ENCODE data around the gene CACNG8.
A peak's percentile ranks its signal among the peaks of the same experiment; 100 is the strongest.
"Not testable (repeated sequence)": the region's sequence is repeated elsewhere in the genome, so short reads cannot be mapped to it uniquely, and the experiment has no call there.

Gene CACNG8

DNA sequence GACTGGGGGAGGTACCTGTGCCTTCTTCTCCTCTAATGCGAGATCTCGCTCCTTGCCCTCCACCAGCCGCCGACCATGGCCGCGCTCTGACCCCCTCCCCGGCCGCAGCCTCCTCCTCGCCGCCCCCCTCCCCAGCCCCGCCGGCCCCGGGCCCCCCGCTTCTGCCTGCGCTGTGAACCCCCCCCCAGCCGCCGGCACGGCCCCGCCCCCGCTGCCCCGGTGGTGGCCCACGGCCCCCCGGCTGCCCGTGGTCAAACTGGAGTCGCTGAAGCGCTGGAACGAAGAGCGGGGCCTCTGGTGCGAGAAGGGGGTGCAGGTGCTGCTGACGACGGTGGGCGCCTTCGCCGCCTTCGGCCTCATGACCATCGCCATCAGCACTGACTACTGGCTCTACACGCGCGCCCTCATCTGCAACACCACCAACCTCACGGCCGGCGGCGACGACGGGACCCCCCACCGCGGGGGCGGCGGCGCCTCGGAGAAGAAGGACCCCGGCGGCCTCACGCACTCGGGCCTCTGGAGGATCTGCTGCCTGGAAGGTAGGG is at the start of gene CACNG8:
Gene CACNG8 (plus strand): TSS at position 51 of the 545 bp plus-strand sequence.
- no peak for DNase-seq

DNA sequence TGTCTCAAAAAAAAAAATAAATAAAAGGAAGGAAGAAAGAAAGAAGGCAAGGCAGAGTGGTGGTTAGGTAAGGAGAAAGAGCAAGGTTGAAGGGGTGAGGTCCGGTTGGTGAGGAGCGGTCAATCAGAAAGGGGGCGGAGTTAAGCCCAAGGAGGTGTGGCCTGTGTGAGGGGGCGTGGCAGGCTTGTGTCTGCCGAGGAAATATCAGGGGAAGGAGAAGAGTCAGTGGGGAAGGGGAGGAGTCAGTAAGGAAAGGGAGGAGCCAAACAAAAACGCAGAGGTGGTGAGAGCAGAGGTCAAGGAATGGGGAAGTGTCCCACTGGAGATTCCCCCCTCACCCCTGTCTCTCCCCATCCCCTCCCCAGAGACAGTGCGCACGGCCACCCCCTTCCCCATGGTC is 47.7 kb upstream of the CACNG8 start:
- no peak for DNase-seq

GRCh38 chr19:53916004-53916403 is 46.7 kb upstream of the CACNG8 start:
- no peak for DNase-seq

DNA sequence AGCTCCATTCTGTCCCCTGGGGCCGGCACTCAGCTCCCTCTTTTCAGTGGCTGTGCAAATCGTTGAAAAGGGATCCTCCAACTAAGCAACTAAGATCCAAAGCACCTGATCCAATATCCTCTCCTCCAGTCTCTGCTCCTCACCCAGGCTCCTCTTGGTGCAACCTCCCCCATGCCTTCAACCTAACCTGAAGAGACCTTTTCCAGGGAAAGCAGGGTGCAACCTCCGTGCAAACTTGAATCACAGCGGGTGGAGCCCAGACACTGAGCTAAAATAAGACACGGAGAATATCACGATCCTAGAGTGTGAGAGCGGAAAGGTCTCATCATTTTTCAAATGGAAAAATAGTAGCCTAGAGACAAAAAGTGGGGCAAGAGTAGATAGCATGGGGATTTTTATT is 45.4 kb upstream of the CACNG8 start:
- DNase-seq, result no peak

GRCh38 chr19:53927739-53928138 is 35.0 kb upstream of the CACNG8 start:
- peak; percentile 40 for DNase-seq

GRCh38 chr19:53936029-53936428 is 26.7 kb upstream of the CACNG8 start:
- DNase-seq, result no peak

DNA sequence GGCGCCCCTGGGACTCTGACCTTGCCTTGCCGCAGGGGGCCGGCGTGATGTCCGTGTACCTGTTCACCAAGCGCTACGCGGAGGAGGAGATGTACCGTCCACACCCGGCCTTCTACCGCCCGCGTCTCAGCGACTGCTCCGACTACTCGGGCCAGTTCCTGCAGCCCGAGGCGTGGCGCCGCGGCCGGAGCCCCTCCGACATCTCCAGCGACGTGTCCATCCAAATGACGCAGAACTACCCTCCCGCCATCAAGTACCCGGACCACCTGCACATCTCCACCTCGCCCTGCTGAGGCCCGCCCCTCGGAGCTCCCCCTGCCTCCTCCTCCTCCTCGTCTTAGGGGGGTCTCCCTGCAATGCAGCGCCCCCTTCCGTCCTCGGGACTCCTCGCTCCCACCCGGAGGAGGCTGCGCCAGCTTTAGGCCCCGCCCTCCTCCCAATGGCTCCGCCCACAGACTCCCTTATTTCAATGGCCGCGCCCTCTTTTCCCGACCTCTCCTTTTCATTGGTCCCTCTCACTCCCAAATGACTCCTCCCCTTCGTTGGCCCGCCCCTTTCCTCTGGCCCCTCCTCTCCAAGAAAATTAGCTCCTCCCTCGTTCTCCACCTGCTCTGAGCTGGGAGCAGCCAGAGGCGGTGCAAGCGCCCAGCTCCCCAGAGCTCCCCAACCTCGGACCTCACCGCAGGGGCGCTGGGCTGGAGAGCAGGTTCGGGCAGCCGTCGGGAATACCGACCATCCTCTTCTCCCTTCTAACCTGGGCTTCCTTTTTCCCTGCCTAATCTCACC is 20.5 kb upstream of the CACNG8 start:
- no peak for DNase-seq

- no peak for DNase-seq
Observed at GRCh38 chr19:53944416-53944815, 18.3 kb upstream of the CACNG8 start.

- DNase-seq, result no peak
Observed at GRCh38 chr19:53944933-53945332, 17.8 kb upstream of the CACNG8 start.

- no peak for DNase-seq
Observed at GRCh38 chr19:53945441-53945840, 17.3 kb upstream of the CACNG8 start.

DNA sequence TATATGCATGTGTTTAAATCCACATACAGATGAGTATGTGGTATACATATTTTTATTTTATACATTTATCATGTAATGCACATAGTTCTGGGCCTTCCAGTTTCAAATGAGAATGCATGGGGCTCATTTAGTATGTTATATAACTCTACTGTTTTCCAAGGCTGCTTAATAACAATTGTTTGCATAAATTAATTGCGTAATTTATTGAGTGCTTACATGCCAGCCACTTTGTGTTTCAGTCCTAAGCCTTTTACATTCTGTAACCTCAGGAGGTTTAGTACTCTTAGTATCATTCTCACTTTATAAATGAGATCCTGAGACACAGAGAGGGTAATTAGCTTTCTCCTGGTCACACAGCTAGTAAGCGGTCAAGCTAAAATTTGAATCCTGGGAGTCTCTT is 16.7 kb upstream of the CACNG8 start:
- no peak for DNase-seq

DNA sequence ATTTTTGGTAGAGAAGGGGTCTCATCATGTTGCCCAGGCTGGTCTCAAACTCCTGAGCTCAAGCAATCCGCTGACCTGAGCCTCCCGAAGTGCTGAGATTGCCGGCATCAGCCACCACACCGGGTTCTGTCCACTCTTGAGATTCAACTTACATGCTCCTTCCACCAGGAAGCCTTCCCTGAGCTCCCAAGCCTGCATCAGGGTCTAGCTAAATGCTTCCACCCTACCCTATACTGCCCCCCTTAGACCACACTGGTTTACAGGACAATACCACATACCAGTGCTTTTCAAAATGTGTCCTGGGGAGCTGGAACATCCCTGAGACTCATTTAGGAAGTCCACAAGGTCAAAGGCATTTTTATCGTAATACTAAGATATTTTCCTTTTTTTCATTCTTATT is 15.1 kb upstream of the CACNG8 start:
- DNase-seq, result no peak

GRCh38 chr19:53948611-53949010 is 14.1 kb upstream of the CACNG8 start:
- DNase-seq, result not testable (repeated sequence)

- no peak for DNase-seq
Observed at GRCh38 chr19:53951436-53951835, 11.3 kb upstream of the CACNG8 start.

- no peak for DNase-seq
Observed at GRCh38 chr19:53951947-53952346, 10.8 kb upstream of the CACNG8 start.

- no peak for DNase-seq
Observed at GRCh38 chr19:53953383-53953782, 9.4 kb upstream of the CACNG8 start.

DNA sequence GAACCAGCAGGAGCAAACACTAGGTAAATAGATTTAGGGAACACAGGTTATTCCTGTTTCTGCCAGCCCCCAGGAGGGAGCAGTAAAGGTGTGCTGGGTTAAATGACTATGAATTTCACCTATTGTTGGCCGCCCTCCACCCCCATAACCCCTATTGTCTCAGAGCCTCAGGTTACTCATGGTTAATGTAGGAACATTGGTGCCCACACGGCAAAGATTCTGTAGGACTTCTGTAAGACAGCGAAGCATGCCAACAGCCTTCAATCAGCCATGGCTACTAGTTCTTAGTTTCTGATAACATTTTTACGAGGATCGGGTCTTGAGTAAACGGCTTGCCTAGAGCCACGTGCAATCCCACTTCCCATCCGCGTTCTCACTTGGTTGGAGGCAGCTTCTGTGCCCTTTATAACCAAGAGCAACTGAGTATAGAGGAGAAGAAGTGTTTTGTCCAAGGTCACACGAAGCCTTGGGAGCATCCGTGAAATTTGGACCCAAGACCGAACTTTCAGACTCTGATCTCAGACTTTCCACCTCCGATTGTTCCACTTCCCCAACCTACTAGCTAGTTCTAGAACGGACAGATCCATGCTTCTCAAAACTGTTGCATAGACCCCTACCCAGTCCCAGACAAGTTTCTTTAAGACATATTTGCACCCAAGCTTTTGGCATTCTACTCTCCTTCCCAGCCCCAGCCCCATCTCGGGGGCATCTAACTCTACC is 5.1 kb upstream of the CACNG8 start:
- DNase-seq, result no peak

DNA sequence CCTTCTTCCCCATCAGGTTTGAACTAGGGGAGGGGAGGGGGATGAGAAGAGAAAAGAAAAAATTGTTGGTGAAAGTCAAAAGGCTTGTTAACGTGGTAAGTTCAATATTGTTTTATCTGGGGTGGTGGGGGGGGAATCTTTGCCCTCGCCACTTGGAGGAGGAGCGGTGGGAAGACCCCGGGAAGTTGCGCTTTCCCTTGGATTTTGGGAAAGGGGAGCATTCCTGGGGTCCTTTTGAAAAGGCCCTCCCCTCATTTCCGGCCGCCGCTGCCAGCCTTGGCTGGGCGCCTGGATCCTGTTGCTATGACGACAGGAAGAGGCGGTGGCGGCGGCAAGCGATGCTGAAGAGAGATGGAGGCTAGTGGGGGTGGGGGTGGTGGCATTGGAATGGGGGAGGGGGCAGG is 4.6 kb upstream of the CACNG8 start:
- DNase-seq, result peak; percentile 21

GRCh38 chr19:53958823-53959757 is 3.6 kb upstream of the CACNG8 start:
- DNase-seq, result no peak

DNA sequence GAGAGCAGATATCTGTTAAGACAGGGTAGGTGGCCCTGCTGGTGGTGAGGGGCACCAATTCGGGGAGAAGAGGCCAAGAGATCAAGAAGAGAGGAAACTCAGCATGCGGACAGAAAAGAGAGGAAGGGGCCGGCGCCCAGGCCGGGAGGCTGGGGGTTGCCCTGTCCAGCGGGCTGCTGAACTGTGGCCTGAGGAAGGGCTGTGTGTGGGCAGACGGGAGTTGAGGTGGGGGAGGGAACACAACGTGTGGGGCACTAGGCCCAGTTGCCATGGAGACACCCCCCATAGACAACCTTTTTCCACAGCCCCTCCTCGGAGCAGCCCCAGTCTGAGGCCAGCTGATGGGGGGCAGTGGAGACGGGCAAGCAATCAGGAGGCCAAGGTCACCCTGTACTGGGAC is 2.5 kb upstream of the CACNG8 start:
- DNase-seq, result no peak

- DNase-seq, result no peak
Observed at GRCh38 chr19:53960886-53961285, 1.9 kb upstream of the CACNG8 start.

- no peak for DNase-seq
Observed at GRCh38 chr19:53961523-53962356, 997 bp upstream of the CACNG8 start.

Data from DMS53 (cell line).